Vein endothelial cell (primary cell): ENCODE measurements around the gene TP53BP1. TPM values are rescaled to one million over a fixed set of nuclear protein-coding genes. Genes with fewer than 3 reads are reported as not detected.

Source experiments
- total RNA-seq: library from RNA; depleted of rRNA; stranded (reverse); fragments of >200 nt; gene quantifications from 2 replicates; pipeline ENCODE4 v1.2.3, GENCODE V29; 2012

The TP53BP1 gene
- 50.3 and 60.4 TPM in 2 replicates for total RNA-seq

GRCh38 chr15:43492673-43493601 lies at the start of gene TP53BP1:
TP53BP1 (minus strand) TSS chr15:43493156; CDS start chr15:43493043, 113 bp downstream.

GRCh38 chr15:43517354-43518196 lies 24.6 kb upstream of the TP53BP1 start, which contains the start of gene MAP1A:
MAP1A (plus strand) TSS chr15:43517608; CDS start chr15:43521474, 3,866 bp downstream.

GRCh38 chr15:43370975-43371974 lies 121.7 kb downstream of the TP53BP1 start, which contains the start of the genes TUBGCP4 and ZSCAN29:
TUBGCP4 (plus strand) TSS chr15:43371101; CDS start chr15:43371355, 254 bp downstream.
ZSCAN29 (minus strand) TSS chr15:43371043; CDS start chr15:43369913, 1,130 bp downstream.

Other genes starting within 250 kb of the TP53BP1 start
- gene TGM5, start 226.2 kb downstream of the TP53BP1 start, total RNA-seq: not detected in 2 replicates
- not detected in 2 replicates for gene TGM7, start 190.9 kb downstream of the TP53BP1 start, total RNA-seq
- gene LCMT2, start 162.6 kb downstream of the TP53BP1 start, total RNA-seq: 5.6 and 7.3 TPM in 2 replicates
- 19.3 and 21.6 TPM in 2 replicates for gene ZSCAN29, start 122.1 kb downstream of the TP53BP1 start, total RNA-seq
- gene TUBGCP4, start 122.1 kb downstream of the TP53BP1 start, total RNA-seq: 8.8 and 16.1 TPM in 2 replicates
- 0.65 and 0.76 TPM in 2 replicates for gene MAP1A, start 24.5 kb upstream of the TP53BP1 start, total RNA-seq
- gene PPIP5K1, start 97.1 kb upstream of the TP53BP1 start, total RNA-seq: 39.2 and 64.1 TPM in 2 replicates
- not detected in 2 replicates for gene CKMT1B, start 100.9 kb upstream of the TP53BP1 start, total RNA-seq
- not detected in 2 replicates for gene STRC, start 125.6 kb upstream of the TP53BP1 start, total RNA-seq
- gene CATSPER2, start 155.7 kb upstream of the TP53BP1 start, total RNA-seq: 0.48 and 1.6 TPM in 2 replicates
- not detected in 2 replicates for gene CKMT1A, start 200.7 kb upstream of the TP53BP1 start, total RNA-seq